Caki2 (cell line): Measurements from ENCODE around the gene FOXO3. TPM values are rescaled to one million over a fixed set of nuclear protein-coding genes. Genes with fewer than 3 reads are reported as not detected.
"Not testable (repeated sequence)": the region's sequence is repeated elsewhere in the genome, so short reads cannot be mapped to it uniquely, and the experiment has no call there.

Experiments used
- DNase-seq: peaks from one replicate; pipeline ENCODE4 v3.0.0-alpha.2; 2015; ENCODE audit warnings: low read depth
- in situ Hi-C: cut with HindIII; loops from 2 replicates; pipeline ENCODE4 v1.10.0; 2016; ENCODE audit warnings: low sequenced_read_pairs, low pct_unique_long_range_greater_than_20kb, mixed read lengths
- total RNA-seq: library from RNA; depleted of rRNA; stranded (reverse); fragments of >200 nt; shearing (Covaris generic); gene quantifications from 2 replicates; pipeline ENCODE4 v1.2.3, GENCODE V29; 2014; ENCODE audit warnings: low replicate concordance

The FOXO3 gene
- total RNA-seq, 1 experiment from 2014 or later = 10.0 TPM

GRCh38 chr6:108549741-108550140 is 11.0 kb upstream of the FOXO3 start:
- no peak for DNase-seq
- in situ Hi-C loops = no loop called here

- no peak for DNase-seq
- in situ Hi-C loops = no loop called here
These were observed 10.5 kb upstream of the FOXO3 start for GRCh38 chr6:108550256-108550655.

- DNase-seq = no peak
- in situ Hi-C loops = no loop called here
These were observed 5.2 kb upstream of the FOXO3 start for GRCh38 chr6:108555399-108556052.

- in situ Hi-C loops = no loop called here
- no peak for DNase-seq
These were observed 4.5 kb upstream of the FOXO3 start for GRCh38 chr6:108556250-108556649.

- in situ Hi-C loops = no loop called here
- no peak for DNase-seq
These were observed 3.7 kb upstream of the FOXO3 start for GRCh38 chr6:108556866-108557493.

- DNase-seq = peak; percentile 59
- in situ Hi-C loops = no loop called here
These were observed 3.0 kb upstream of the FOXO3 start for GRCh38 chr6:108557494-108558371.

GRCh38 chr6:108558372-108559096 is 2.2 kb upstream of the FOXO3 start:
- DNase-seq = peak; percentile 92
- in situ Hi-C loops = no loop called here

- DNase-seq = peak; percentile 89
- in situ Hi-C loops = no loop called here
These were observed 1.4 kb upstream of the FOXO3 start for GRCh38 chr6:108559097-108559883.

- in situ Hi-C loops = no loop called here
- peak; percentile 81 for DNase-seq
These were observed 744 bp upstream of the FOXO3 start for GRCh38 chr6:108559884-108560462.

GRCh38 chr6:108561309-108561647 is 561 bp downstream of the FOXO3 start:
- in situ Hi-C loops, DNase-seq: not testable (repeated sequence)

- DNase-seq = peak; percentile 30
- in situ Hi-C loops = no loop called here
These were observed 1.2 kb downstream of the FOXO3 start for GRCh38 chr6:108561742-108562502.

GRCh38 chr6:108562503-108562993 is 1.8 kb downstream of the FOXO3 start:
- DNase-seq = peak; percentile 76
- in situ Hi-C loops = no loop called here

- in situ Hi-C loops = no loop called here
- no peak for DNase-seq
These were observed 2.6 kb downstream of the FOXO3 start for GRCh38 chr6:108563292-108563691.

- DNase-seq = peak; percentile 70
- in situ Hi-C loops = no loop called here
These were observed 3.5 kb downstream of the FOXO3 start for GRCh38 chr6:108564178-108564577.

- no peak for DNase-seq
- in situ Hi-C loops = no loop called here
These were observed 4.5 kb downstream of the FOXO3 start for GRCh38 chr6:108565091-108565766.

- no peak for DNase-seq
- in situ Hi-C loops = no loop called here
These were observed 5.2 kb downstream of the FOXO3 start for GRCh38 chr6:108565893-108566292.
